Renal pelvis (tissue), 12 donors: ENCODE data around the gene FAT1. TPM values are rescaled to one million over a fixed set of nuclear protein-coding genes. Genes with fewer than 3 reads are reported as not detected.
"Not testable (repeated sequence)": the region's sequence is repeated elsewhere in the genome, so short reads cannot be mapped to it uniquely, and the experiment has no call there.

Experiments used
- DNase-seq: peaks from one replicate; pipeline ENCODE4 v3.0.0-alpha.2; 2013
- long read RNA-seq, 16 experiments: transcript quantifications; one replicate each; lab custom pipeline, GENCODE V29; 2026
- polyA plus RNA-seq, 3 donors: library from polyadenylated mRNA; unstranded; fragments of 120-200 nt; gene quantifications; one replicate each; pipeline ENCODE4 v1.2.1, GENCODE V29; 2013; ENCODE audit not compliant: insufficient read length in 3 of 3

Gene FAT1, protein sequence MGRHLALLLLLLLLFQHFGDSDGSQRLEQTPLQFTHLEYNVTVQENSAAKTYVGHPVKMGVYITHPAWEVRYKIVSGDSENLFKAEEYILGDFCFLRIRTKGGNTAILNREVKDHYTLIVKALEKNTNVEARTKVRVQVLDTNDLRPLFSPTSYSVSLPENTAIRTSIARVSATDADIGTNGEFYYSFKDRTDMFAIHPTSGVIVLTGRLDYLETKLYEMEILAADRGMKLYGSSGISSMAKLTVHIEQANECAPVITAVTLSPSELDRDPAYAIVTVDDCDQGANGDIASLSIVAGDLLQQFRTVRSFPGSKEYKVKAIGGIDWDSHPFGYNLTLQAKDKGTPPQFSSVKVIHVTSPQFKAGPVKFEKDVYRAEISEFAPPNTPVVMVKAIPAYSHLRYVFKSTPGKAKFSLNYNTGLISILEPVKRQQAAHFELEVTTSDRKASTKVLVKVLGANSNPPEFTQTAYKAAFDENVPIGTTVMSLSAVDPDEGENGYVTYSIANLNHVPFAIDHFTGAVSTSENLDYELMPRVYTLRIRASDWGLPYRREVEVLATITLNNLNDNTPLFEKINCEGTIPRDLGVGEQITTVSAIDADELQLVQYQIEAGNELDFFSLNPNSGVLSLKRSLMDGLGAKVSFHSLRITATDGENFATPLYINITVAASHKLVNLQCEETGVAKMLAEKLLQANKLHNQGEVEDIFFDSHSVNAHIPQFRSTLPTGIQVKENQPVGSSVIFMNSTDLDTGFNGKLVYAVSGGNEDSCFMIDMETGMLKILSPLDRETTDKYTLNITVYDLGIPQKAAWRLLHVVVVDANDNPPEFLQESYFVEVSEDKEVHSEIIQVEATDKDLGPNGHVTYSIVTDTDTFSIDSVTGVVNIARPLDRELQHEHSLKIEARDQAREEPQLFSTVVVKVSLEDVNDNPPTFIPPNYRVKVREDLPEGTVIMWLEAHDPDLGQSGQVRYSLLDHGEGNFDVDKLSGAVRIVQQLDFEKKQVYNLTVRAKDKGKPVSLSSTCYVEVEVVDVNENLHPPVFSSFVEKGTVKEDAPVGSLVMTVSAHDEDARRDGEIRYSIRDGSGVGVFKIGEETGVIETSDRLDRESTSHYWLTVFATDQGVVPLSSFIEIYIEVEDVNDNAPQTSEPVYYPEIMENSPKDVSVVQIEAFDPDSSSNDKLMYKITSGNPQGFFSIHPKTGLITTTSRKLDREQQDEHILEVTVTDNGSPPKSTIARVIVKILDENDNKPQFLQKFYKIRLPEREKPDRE (N-terminal part only)
- polyA plus RNA-seq: 100 to 1,000 TPM; 230 to 305 (median 250) TPM
- long read RNA-seq, donor 1, transcript FAT1-208 (2 exons, 1,852 nt): major isoform, 5 of 10 reads
- long read RNA-seq, donor 1, transcript FAT1-202 (3 exons, 2,224 nt): major isoform, 5 of 10 reads
- long read RNA-seq, donor 1, partial matches to known transcripts: 0 of 10 reads
- long read RNA-seq, donor 1, other reads (novel, unspliced or antisense): 0 of 10 reads
- long read RNA-seq, donor 2, partial matches to known transcripts: 15 of 23 reads
- long read RNA-seq, donor 2, other reads (novel, unspliced or antisense): 0 of 23 reads
- long read RNA-seq, donor 3, transcript FAT1-202 (3 exons, 2,224 nt): major isoform, 12 of 48 reads
- long read RNA-seq, donor 3, transcript FAT1-208 (2 exons, 1,852 nt): minor isoform, 5 of 48 reads
- long read RNA-seq, donor 3, partial matches to known transcripts: 29 of 48 reads
- long read RNA-seq, donor 3, other reads (novel, unspliced or antisense): 0 of 48 reads
- long read RNA-seq, donor 4, partial matches to known transcripts: 5 of 10 reads
- long read RNA-seq, donor 4, other reads (novel, unspliced or antisense): 0 of 10 reads
- long read RNA-seq, donor 5, partial matches to known transcripts: 5 of 12 reads
- long read RNA-seq, donor 5, other reads (novel, unspliced or antisense): 0 of 12 reads
- long read RNA-seq, donor 6, transcript FAT1-208 (2 exons, 1,852 nt): major isoform, 13 of 41 reads
- long read RNA-seq, donor 6, partial matches to known transcripts: 24 of 41 reads
- long read RNA-seq, donor 6, other reads (novel, unspliced or antisense): 0 of 41 reads
- long read RNA-seq, donor 7, transcript FAT1-208 (2 exons, 1,852 nt): minor isoform, 5 of 106 reads
- long read RNA-seq, donor 7, transcript FAT1-202 (3 exons, 2,224 nt): major isoform, 11 of 106 reads
- long read RNA-seq, donor 7, partial matches to known transcripts: 84 of 106 reads
- long read RNA-seq, donor 7, other reads (novel, unspliced or antisense): 0 of 106 reads
- long read RNA-seq, donor 8, transcript FAT1-202 (3 exons, 2,224 nt): major isoform, 5 of 6 reads
- long read RNA-seq, donor 8, partial matches to known transcripts: 0 of 6 reads
- long read RNA-seq, donor 8, other reads (novel, unspliced or antisense): 0 of 6 reads
- long read RNA-seq, donor 9, transcript FAT1-202 (3 exons, 2,224 nt): major isoform, 13 of 46 reads
- long read RNA-seq, donor 9, transcript FAT1-208 (2 exons, 1,852 nt): minor isoform, 6 of 46 reads
- long read RNA-seq, donor 9, partial matches to known transcripts: 26 of 46 reads
- long read RNA-seq, donor 9, other reads (novel, unspliced or antisense): 0 of 46 reads
- long read RNA-seq, donor 10, transcript FAT1-202 (3 exons, 2,224 nt): minor isoform, 11 of 52 reads
- long read RNA-seq, donor 10, transcript FAT1-208 (2 exons, 1,852 nt): major isoform, 19 of 52 reads
- long read RNA-seq, donor 10, partial matches to known transcripts: 19 of 52 reads
- long read RNA-seq, donor 10, other reads (novel, unspliced or antisense): 0 of 52 reads
- long read RNA-seq, donor 11, transcript FAT1-202 (3 exons, 2,224 nt): minor isoform, 5 of 54 reads
- long read RNA-seq, donor 11, transcript FAT1-208 (2 exons, 1,852 nt): major isoform, 13 of 54 reads
- long read RNA-seq, donor 11, partial matches to known transcripts: 34 of 54 reads
- long read RNA-seq, donor 11, other reads (novel, unspliced or antisense): 0 of 54 reads
- long read RNA-seq, donor 12, transcript FAT1-202 (3 exons, 2,224 nt): minor isoform, 7 of 43 reads
- long read RNA-seq, donor 12, transcript FAT1-208 (2 exons, 1,852 nt): major isoform, 9 of 43 reads
- long read RNA-seq, donor 12, partial matches to known transcripts: 25 of 43 reads
- long read RNA-seq, donor 12, other reads (novel, unspliced or antisense): 0 of 43 reads
- long read RNA-seq, donor 13, transcript FAT1-202 (3 exons, 2,224 nt): major isoform, 16 of 26 reads
- long read RNA-seq, donor 13, partial matches to known transcripts: 6 of 26 reads
- long read RNA-seq, donor 13, other reads (novel, unspliced or antisense): 0 of 26 reads
- long read RNA-seq, donor 14, transcript FAT1-208 (2 exons, 1,852 nt): major isoform, 27 of 139 reads
- long read RNA-seq, donor 14, transcript FAT1-202 (3 exons, 2,224 nt): minor isoform, 19 of 139 reads
- long read RNA-seq, donor 14, partial matches to known transcripts: 88 of 139 reads
- long read RNA-seq, donor 14, other reads (novel, unspliced or antisense): 0 of 139 reads
- long read RNA-seq, donor 15, transcript FAT1-202 (3 exons, 2,224 nt): minor isoform, 5 of 24 reads
- long read RNA-seq, donor 15, transcript FAT1-208 (2 exons, 1,852 nt): major isoform, 6 of 24 reads
- long read RNA-seq, donor 15, partial matches to known transcripts: 12 of 24 reads
- long read RNA-seq, donor 15, other reads (novel, unspliced or antisense): 0 of 24 reads
- long read RNA-seq, donor 16, transcript FAT1-202 (3 exons, 2,224 nt): major isoform, 9 of 29 reads
- long read RNA-seq, donor 16, transcript FAT1-208 (2 exons, 1,852 nt): minor isoform, 5 of 29 reads
- long read RNA-seq, donor 16, partial matches to known transcripts: 13 of 29 reads
- long read RNA-seq, donor 16, other reads (novel, unspliced or antisense): 0 of 29 reads

DNA sequence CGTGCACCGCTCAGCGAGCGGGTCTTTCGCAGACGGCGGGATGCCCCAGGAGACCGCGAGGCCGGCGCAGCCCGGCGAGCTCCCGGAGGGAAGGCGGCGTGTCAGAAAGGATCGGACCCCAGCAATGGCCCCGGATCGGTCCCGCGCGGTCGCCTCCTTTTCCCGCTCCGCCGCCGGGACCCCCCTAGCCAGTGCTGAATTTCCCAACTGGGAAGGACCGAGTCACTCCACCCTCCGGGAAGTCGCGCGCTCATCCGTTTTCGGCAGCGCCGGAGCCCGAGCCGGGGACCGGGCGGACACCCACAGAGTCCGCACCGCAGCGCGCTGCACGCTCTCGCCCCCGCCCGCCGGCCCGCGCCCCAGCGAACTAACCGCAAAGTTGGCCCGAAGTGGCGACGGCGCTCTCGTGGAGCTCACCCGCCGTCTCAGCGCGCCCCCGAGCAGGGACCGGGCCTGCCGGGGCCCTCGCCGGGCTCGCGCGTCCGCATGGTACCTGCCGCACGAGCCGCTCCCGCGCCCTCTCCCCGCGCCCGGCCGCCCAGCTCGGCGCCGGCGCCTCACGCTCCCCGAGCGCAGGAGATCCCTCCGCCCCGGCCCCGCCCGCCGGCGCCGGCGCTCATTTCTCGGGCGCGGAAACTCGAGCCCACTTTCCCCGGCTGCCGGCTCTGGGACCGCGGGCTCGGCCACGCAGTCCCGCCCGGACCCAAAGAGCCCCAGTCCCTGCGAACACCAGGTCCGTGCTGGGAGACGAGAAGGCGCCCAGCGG lies at the start of gene FAT1:
TSS of gene FAT1 (minus strand) at position 565 of the 766 bp plus-strand sequence. CDS start 14,029 bp downstream, outside the sequence.
- DNase-seq: peak; percentile 87

DNA sequence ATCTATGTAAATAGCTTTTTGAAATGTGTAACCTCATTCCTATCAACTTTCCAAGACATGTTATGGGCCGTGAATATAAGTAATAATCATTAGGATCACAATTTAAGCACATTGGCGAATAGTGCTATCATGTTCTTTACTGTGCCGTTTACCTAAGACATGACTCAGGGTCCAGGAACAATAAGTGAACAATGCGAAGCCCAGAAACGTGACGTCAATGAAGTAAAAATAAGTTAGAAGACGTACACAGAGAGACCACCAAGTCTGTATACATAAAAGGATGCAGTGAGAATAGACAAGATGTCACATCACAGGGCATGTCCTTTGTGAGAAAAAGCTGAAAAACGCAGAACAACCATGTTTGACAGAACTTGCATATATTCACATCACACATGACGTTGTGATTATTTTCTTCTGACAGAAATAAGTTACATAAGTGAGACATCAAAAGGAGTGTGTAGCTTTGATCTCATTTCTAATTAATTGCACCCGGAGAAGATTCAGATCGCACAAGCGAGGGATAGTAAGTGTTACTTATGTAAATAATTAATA lies 49.4 kb upstream of the FAT1 start:
- DNase-seq: no peak

DNA sequence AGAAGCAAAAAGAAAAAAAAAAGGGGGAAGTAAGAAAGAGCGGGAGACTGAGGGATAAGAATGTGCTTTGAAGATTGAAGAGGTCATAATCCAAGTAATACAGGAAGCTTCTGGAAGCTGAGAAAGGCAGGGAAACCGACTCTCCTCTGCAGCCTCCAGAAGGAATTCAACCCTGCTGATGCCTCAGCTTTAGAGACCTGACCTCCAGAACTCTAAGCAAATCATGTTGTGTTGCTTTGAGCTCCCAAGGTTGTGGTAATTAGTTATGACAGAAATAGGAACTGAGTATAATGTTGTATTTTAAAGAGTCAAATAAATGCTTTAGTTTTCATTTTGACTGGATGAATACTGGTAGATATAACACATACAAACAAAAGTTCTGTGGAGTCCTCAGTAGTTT lies 48.0 kb upstream of the FAT1 start:
- no peak for DNase-seq

DNA sequence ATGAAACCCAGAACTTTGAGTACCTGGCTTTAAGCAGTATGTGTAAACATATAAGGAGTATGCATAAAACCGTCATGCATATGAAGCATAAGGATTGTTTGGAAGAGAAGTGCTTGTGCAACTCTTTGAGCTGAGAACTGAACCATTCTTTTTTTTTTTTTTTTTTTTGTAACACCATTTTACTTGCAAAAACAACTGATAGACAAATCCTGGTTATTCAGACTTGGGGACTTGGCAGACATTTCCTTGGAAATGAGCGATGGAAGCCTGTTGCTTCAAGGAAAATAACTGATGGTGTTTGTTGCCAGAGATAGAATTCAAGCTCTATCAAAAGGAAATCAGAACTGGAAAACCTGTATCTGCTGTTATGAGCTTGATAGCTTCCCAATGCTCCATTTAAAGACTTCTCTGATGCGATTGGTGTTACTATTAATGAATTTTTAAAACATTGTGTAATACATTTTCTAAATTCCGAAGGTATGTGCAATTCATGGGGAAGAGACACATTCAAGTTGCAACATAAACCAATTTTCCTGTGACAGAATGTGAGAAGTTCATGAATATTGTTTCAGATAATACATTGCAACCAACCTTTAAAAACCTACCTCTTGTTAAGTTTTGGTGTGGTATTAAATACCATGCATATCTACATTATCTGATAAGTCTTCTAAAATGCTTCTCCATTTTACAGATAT lies 47.0 kb upstream of the FAT1 start:
- DNase-seq: no peak

DNA sequence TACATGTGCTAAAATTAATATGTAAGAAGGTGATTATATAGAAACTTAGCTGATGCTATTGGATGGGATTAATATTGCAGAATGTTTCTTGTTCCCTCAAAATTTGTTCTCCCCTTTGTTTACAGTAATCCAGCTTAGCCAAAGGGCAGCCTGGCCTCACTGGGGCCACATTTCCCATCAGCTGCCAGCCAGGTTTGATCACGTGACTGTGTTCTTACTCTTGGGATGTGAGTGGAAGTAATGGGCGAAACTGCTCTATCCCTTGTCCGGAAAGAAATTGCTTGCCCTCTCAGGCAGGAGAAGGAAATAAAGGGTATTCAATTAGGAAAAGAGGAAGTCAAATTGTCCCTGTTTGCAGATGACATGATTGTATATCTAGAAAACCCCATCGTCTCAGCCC lies 44.1 kb upstream of the FAT1 start:
- DNase-seq: no peak

DNA sequence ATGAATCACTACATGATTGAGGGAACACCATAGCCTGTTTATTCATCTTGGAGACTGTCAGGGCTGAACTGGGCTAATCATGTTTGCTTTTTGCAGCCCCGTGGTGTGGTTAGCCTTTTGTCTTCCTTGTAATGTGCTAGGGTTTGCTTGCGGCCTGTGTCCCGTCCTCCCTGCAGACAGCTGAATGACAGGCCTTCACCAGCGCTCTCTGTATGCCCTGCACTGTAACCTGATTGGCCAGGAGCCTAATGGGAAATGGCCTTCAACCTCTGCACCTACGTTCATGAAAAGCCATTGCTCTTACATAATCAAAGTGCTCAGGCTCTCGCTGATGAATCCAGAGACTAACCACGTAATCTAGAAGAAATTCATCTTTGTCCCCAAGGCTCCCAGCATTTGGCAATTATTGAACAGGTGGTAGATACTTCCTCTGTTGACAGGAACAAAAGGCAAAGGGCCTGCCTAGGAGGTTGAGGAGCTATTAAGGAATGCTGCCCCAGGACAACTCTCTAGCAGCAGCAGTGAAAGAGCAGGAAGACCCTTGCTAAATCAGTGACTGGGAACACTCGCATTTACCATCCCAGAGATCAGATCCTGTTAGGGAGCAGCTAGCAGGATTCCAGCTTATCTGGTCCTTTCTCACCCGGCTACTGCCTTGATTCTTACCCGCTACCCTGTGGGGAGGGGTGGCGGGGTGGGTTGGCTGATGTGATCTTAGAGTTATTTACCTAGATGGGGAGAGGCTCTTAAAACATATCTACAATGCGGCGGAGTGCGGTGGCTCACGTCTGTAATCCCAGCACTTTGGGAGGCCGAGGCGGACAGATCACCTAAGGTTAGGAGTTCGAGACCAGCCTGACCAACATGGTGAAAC lies 42.3 kb upstream of the FAT1 start:
- DNase-seq: no peak

DNA sequence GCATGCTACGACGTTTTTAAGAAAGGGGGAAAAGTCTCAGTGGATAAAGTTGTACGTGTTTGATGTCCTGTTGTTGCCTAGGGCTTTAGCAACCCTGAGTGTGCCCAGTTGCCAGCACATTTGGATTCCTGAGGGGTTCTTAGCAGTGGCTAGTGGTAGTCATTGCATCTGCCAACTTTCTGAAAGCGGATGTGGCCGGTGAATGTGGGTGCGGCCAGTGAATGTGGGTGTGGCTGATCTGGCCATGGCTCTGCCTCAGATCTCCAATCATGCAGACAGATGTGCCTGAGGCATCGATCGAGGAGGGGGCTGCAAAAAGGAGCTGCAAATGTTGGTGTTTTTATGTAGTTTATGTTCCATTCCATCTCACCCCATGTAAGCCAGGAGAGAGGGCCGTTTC lies 41.5 kb upstream of the FAT1 start:
- DNase-seq: no peak

DNA sequence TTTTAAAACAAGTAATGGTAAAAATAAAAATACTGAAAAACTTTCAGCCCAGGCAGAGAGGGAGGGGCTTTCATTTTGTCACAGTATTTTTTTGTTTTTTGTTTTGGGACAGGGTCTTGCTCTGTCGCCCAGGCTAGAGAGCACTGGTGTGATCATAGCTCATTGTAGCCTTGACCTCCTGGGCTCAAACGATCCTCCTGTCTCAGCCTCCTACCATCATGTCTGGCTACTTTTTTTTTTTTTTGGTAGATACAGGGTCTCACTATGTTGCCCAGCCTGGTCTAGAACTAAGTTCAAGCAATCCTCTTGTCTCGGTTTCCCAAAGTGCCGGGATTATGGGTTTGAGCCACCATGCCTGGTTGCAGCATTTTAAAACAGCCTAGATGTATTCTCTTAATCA lies 40.8 kb upstream of the FAT1 start:
- no peak for DNase-seq

DNA sequence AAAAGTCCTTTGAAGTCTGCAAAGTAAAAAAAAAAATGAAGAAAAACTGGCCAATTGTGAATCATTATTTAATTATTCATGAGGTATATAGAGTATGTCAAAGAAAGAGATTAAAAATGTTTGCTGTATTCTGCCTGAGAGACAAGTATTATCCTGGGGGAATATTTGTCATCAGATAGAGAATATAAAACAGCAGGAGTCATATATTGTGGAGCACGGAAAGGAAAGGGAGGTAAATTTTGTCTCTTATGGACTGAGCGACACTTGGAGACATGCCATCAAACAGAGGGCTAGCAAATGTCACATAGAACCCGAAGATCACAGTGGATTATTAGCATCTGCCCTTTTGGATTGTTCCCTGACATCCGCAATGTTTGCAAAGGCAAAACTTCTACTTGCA lies 39.2 kb upstream of the FAT1 start:
- no peak for DNase-seq

DNA sequence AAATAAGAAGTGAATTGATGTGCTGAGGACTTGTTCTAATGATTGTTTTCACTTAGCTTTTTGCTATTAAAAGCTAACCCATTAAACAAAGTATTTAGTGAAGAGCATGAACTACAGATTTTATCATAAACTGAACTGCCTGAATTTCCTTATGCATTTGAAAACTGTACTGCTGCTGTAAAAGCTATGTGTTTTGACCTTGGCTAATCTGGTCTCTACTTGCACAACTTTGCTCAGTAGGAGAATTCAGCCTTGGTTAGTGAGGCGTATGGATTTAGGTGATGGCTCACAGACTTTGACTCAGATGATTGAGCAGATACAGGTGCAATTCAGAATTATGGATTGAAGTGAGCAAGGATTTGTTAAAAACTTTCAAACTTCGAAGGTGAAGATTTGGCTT lies 38.7 kb upstream of the FAT1 start:
- DNase-seq: no peak

DNA sequence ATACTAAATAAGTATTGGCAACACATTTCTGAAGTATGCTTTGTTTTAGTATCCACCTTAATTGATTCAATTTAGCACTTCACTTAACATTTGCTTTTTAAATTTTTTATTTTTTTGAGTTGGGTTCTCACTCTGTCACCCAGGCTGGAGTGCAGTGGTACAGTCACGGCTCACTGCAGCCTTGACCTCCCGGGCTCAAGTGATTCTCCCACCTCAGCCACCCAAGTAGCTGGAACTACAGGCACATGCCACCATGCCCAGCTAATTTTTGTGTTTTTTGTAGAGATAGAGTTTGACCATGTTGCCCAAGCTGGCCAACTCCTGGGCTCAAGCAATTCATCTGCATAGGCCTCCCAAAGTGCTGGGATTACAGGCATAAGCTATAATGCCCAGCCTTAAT lies 38.3 kb upstream of the FAT1 start:
- DNase-seq: not testable (repeated sequence)

DNA sequence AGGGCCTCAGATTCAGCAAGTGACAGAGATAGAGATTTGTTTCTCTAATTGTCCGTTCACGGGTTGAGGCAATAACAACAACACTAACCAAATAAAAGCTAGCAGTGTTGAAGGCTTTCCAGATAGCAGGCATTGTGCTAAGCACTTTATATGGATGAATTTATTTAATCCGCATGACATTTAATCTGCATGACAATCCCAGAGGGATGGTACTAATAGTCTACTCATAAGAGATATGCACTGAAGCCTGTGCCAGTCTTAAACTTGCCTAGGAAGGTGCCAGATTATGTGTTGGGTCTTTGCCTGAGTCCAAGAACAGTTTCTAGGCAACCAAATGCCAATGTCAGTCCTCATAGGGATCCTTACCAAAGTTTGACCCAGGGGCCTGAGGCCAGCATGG lies 37.7 kb upstream of the FAT1 start:
- DNase-seq: no peak

DNA sequence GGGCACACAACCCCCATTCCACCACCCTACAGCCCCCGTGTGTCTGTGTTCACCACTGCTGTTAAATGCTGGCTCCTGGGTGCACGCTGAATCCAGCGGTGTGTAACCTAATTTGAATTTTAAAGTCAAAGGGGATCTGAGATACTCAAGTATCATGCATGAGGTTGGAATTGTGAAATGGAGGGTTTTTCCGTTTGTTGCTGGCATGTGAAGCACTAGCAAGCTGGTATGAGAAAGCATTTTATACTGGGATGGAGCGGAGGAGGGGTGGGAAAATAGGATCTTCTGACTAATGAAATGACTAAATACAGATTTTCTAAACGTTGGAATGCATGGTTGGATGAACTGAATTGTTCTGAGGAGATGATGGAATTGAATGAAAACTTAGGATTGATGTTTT lies 36.9 kb upstream of the FAT1 start:
- no peak for DNase-seq
